ENCODE data around the gene ZBTB20. TPM values are rescaled to one million over a fixed set of nuclear protein-coding genes. Genes with fewer than 3 reads are reported as not detected.

The ZBTB20 gene
- polyA plus RNA-seq, 1 of the 3 experiments (the other 2 are of a cell fraction) = 0.43 TPM

GRCh38 chr3:114421204-114421603, 725.9 kb downstream of the ZBTB20 start:
- CTCF ChIA-PET = interaction anchor here (0.8 to 13.8 kb wide), 6 partner anchors 8 to 38 kb away, joined by 3 to 248 read pairs (median 9); no protein-coding TSS in a partner anchor
- POLR2A ChIA-PET = no interaction called here
- WGBS (ENCODE audit: low lambda C conversion rate) = 79% methylated on average over 7 of the region's 7 CpGs
- Histone ChIP-seq H3K27me3 (ENCODE audit: insufficient read depth) (no peaks in the 10 kb centered on the region), H2AFZ (ENCODE audit: low read depth) (no peak overlapping the region), H3K4me2 (no peak overlapping the region), H3K36me3 (replicated peaks in 1 of 2; ENCODE audit: control insufficient read depth in 1 of 2, insufficient read depth in 2 of 2, low read length in 1 of 2) (no peaks in the 10 kb centered on the region), H3K79me2 (ENCODE audit: insufficient read depth) (no peaks in the 10 kb centered on the region; the same call in 1 of the 2 replicates), H3K9ac (no peak overlapping the region), H3K9me2 (no peaks in the 10 kb centered on the region), H3K27ac (ENCODE audit: low read depth in 2 of 2, low read length in 1 of 2) (no peak overlapping the region), H3K4me3 (ENCODE audit: low read depth in 2 of 2, low read length in 1 of 2) (no peak overlapping the region), H4K20me1 (ENCODE audit: insufficient read depth) (no peaks in the 10 kb centered on the region; the same call in 1 of the 2 replicates), H3K9me3 (no peaks in the 10 kb centered on the region), H3F3A (replicated peaks; ENCODE audit: insufficient read depth) (no peaks in the 10 kb centered on the region), H3K4me1 (ENCODE audit: control insufficient read depth in 1 of 2, insufficient read depth in 2 of 2, low read depth in 1 of 2, low read length in 1 of 2) (no peaks in the 10 kb centered on the region)
- DNase-seq = no peak
- TF ChIP-seq CHD2 (IDR thresholded peaks at IDR 0.05; ENCODE audit: low read length, partially characterized antibody) = no peak
- no peak for TF ChIP-seq NRF1 (IDR thresholded peaks at IDR 0.05; ENCODE audit: low read depth, low read length)

GRCh38 chr3:114420072-114420471, 727.0 kb downstream of the ZBTB20 start:
- H4K20me1 ChIP-seq (ENCODE audit: insufficient read depth) = no peaks in the 10 kb centered on the region; the same call in 1 of the 2 replicates
- no peaks in the 10 kb centered on the region for H3K9me3 ChIP-seq
- 95% methylated on average over 3 of the region's 3 CpGs for whole genome bisulfite sequencing (ENCODE audit: low lambda C conversion rate)
- POLR2A ChIA-PET = no interaction called here
- H3K79me2 ChIP-seq (ENCODE audit: insufficient read depth) = no peaks in the 10 kb centered on the region
- no peaks in the 10 kb centered on the region for H3K9me2 ChIP-seq
- H2AFZ ChIP-seq (ENCODE audit: low read depth) = no peak overlapping the region
- no peak overlapping the region for H3K4me3 ChIP-seq (ENCODE audit: low read depth in 2 of 2, low read length in 1 of 2)
- no peaks in the 10 kb centered on the region for H3K36me3 ChIP-seq (replicated peaks in 1 of 2; ENCODE audit: control insufficient read depth in 1 of 2, insufficient read depth in 2 of 2, low read length in 1 of 2)
- no peaks in the 10 kb centered on the region for H3K27me3 ChIP-seq (ENCODE audit: insufficient read depth)
- TF ChIP-seq CHD2 (IDR thresholded peaks at IDR 0.05; ENCODE audit: low read length, partially characterized antibody) (no peak), REST (IDR thresholded peaks at IDR 0.05; ENCODE audit: low read depth, low read length) (peak; percentile 93), CTCF (IDR thresholded peaks at IDR 0.05) (no peak)
- no peaks in the 10 kb centered on the region for H3F3A ChIP-seq (replicated peaks; ENCODE audit: insufficient read depth)
- no peaks in the 10 kb centered on the region for H3K4me1 ChIP-seq (ENCODE audit: control insufficient read depth in 1 of 2, insufficient read depth in 2 of 2, low read depth in 1 of 2, low read length in 1 of 2)
- H3K4me2 ChIP-seq = no peak overlapping the region
- H3K27ac ChIP-seq (ENCODE audit: low read depth in 2 of 2, low read length in 1 of 2) = no peak overlapping the region
- H3K9ac ChIP-seq = no peak overlapping the region
- CTCF ChIA-PET = interaction anchor here (0.6 to 13.8 kb wide), 8 partner anchors 11 to 1324 kb away, joined by 3 to 248 read pairs (median 12); no protein-coding TSS in a partner anchor
- no peak for DNase-seq

Data from SK-N-SH (cell line).